Ishikawa (cell line): ENCODE measurements around the gene EBI3.

ENCODE experiments used
- CEBPB ChIP-seq: IDR thresholded peaks from 2 replicates; pipeline ENCODE4 v1.6.1; 2012
- CREB1 ChIP-seq: IDR thresholded peaks from 2 replicates; pipeline ENCODE4 v1.6.1; 2012; ENCODE audit warnings: low read depth
- EGR1 ChIP-seq: IDR thresholded peaks from 2 replicates; pipeline ENCODE4 v1.6.1; 2012
- EP300 ChIP-seq: IDR thresholded peaks from 2 replicates; pipeline ENCODE4 v1.6.1; 2012; ENCODE audit warnings: borderline replicate concordance
- FOXM1 ChIP-seq: IDR thresholded peaks from 2 replicates; pipeline ENCODE4 v1.6.1; 2012; ENCODE audit warnings: low read depth, borderline replicate concordance
- MAX ChIP-seq: IDR thresholded peaks from 2 replicates; pipeline ENCODE4 v1.6.1; 2012
- NFIC ChIP-seq: IDR thresholded peaks from 2 replicates; pipeline ENCODE4 v1.6.1; 2012
- RAD21 ChIP-seq: IDR thresholded peaks from 2 replicates; pipeline ENCODE4 v1.6.1; 2012; ENCODE audit warnings: low read depth
- REST ChIP-seq: IDR thresholded peaks from 2 replicates; pipeline ENCODE4 v1.6.1; 2012; ENCODE audit warnings: low read depth, mild to moderate bottlenecking
- TAF1 ChIP-seq: IDR thresholded peaks from 2 replicates; pipeline ENCODE4 v1.6.1; 2012; ENCODE audit warnings: low read depth, mild to moderate bottlenecking
- TCF12 ChIP-seq: IDR thresholded peaks from 2 replicates; pipeline ENCODE4 v1.6.1; 2012; ENCODE audit warnings: low read depth
- TEAD4 ChIP-seq: IDR thresholded peaks from 2 replicates; pipeline ENCODE4 v1.6.1; 2012
- USF1 ChIP-seq: IDR thresholded peaks from 2 replicates; pipeline ENCODE4 v1.6.1; 2012
- YY1 ChIP-seq: IDR thresholded peaks from 2 replicates; pipeline ENCODE4 v1.6.1; 2012; ENCODE audit warnings: low read depth
- ZBTB7A ChIP-seq: IDR thresholded peaks from 2 replicates; pipeline ENCODE4 v1.6.1; 2012; ENCODE audit warnings: low read depth

Gene EBI3

GRCh38 chr19:4272894-4273293 lies 43.6 kb downstream of the EBI3 start:
- TF ChIP-seq YY1 (no peak), USF1 (no peak), CEBPB (no peak), NFIC (no peak), TAF1 (no peak), MAX (no peak), RAD21 (no peak), CREB1 (no peak)

GRCh38 chr19:4277191-4277696 lies 47.9 kb downstream of the EBI3 start:
- TF ChIP-seq TEAD4: no peak

GRCh38 chr19:4278010-4278409 lies 48.7 kb downstream of the EBI3 start:
- TF ChIP-seq ZBTB7A (no peak), REST (no peak), YY1 (no peak), NFIC (no peak), TEAD4 (no peak), MAX (no peak), EGR1 (no peak), EP300 (no peak), USF1 (no peak), CREB1 (no peak), FOXM1 (no peak), RAD21 (no peak), TCF12 (no peak), CEBPB (no peak)

- no peak for TF ChIP-seq REST
- TF ChIP-seq USF1: no peak
- no peak for TF ChIP-seq RAD21
- no peak for TF ChIP-seq TCF12
- TF ChIP-seq CREB1: no peak
- TF ChIP-seq FOXM1: no peak
- TF ChIP-seq EP300: no peak
- TF ChIP-seq TEAD4: no peak
- TF ChIP-seq ZBTB7A: no peak
- TF ChIP-seq MAX: no peak
- TF ChIP-seq NFIC: no peak
- TF ChIP-seq CEBPB: no peak
- TF ChIP-seq YY1: no peak
- TF ChIP-seq EGR1: no peak
- no peak for TF ChIP-seq TAF1
Measured at GRCh38 chr19:4278419-4279266, 49.3 kb downstream of the EBI3 start, which contains the start of gene SHD. TSS of gene SHD (plus strand) at chr19:4279266. CDS start at chr19:4280064, 798 bp downstream.

GRCh38 chr19:4279267-4279529 lies 49.9 kb downstream of the EBI3 start:
- no peak for TF ChIP-seq YY1
- TF ChIP-seq NFIC: no peak
- no peak for TF ChIP-seq USF1
- TF ChIP-seq TEAD4: no peak
- no peak for TF ChIP-seq FOXM1
- TF ChIP-seq ZBTB7A: no peak; the same call in 1 of the 2 replicates
- TF ChIP-seq EGR1: no peak
- no peak for TF ChIP-seq TAF1
- TF ChIP-seq REST: no peak
- TF ChIP-seq CREB1: no peak
- TF ChIP-seq TCF12: no peak
- no peak for TF ChIP-seq MAX
- TF ChIP-seq EP300: no peak
- TF ChIP-seq RAD21: no peak
- TF ChIP-seq CEBPB: no peak
